ENCODE measurements around the gene POLR3E. TPM values are rescaled to one million over a fixed set of nuclear protein-coding genes. Genes with fewer than 3 reads are reported as not detected.

Gene POLR3E
- total RNA-seq, 1 donor from 2014 or later, result 87.9 TPM

GRCh38 chr16:22317001-22317530 lies 19.9 kb downstream of the POLR3E start:
- no peak for DNase-seq (ENCODE audit: low spot score)

- DNase-seq (ENCODE audit: low spot score), result peak; percentile 23
These were observed 20.4 kb downstream of the POLR3E start for GRCh38 chr16:22317625-22318024.

DNA sequence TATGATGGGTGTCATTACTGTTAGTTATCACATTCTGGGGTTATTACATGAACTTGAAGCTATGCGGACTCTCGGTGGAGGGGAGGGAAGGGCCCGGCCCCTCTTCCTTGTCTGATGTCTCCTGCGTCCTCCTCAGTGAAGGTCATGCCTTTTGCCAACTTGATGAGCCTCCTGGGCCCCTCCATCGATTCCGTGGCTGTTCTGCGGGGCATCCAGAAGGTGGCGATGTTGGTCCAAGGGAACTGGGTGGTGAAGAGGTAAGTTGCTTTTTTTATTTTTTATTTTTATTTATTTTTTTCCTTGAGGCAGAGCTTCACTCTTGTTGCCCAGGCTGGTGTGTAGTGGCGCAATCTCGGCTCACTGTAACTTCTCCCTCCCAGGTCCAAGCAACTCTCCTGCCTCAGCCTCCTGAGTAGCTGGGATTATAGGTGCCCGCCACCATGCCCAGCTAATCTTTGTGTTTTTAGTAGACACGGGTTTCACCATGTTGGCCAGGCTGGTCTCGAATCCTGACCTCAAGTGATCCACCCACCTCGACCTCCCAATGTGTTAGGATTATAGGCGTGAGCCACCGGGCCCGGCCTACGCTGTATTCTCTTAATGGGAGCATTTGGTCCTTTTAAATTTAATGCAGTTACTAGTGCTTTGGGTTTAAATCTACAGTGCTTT lies 21.6 kb downstream of the POLR3E start:
- DNase-seq (ENCODE audit: low spot score), result peak; percentile 44

- peak; percentile 4 for DNase-seq (ENCODE audit: low spot score)
These were observed 23.5 kb downstream of the POLR3E start for GRCh38 chr16:22320572-22321339.

DNA sequence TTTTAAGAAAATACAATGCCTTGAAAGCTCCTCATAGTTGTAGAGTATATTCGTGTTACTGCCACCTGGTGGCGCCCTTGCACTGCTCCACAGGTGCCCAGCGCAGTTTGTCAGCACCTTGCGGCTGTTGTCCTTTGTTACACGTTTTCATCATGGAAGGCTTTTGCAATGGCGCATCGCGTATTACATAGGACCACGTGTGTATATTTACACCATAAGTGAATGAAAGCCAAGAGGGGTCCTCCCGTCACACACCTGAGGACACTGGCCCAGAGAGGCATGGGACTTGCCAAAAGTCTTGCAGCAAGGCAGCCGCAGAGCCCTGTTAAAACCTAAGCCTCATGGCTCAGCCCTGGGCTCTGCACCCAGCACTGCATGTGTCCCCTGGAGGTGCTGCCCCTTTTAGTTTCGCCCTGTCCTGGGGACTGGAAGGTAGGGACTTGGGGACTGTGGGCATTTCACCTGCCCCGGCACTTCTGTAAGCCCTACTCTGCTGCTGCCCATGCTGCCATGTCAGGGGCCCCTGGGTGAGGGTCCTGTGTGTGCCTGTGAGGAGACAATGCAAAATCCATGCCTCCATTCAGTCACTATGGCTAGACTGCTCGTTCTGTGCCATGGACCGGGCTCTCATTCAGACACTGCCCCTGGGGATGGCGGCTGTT lies 24.3 kb downstream of the POLR3E start:
- peak; percentile 74 for DNase-seq (ENCODE audit: low spot score)

- no peak for DNase-seq (ENCODE audit: low spot score)
These were observed 24.8 kb downstream of the POLR3E start for GRCh38 chr16:22322021-22322471.

GRCh38 chr16:22322741-22323140 lies 25.5 kb downstream of the POLR3E start:
- peak; percentile 39 for DNase-seq (ENCODE audit: low spot score)

DNA sequence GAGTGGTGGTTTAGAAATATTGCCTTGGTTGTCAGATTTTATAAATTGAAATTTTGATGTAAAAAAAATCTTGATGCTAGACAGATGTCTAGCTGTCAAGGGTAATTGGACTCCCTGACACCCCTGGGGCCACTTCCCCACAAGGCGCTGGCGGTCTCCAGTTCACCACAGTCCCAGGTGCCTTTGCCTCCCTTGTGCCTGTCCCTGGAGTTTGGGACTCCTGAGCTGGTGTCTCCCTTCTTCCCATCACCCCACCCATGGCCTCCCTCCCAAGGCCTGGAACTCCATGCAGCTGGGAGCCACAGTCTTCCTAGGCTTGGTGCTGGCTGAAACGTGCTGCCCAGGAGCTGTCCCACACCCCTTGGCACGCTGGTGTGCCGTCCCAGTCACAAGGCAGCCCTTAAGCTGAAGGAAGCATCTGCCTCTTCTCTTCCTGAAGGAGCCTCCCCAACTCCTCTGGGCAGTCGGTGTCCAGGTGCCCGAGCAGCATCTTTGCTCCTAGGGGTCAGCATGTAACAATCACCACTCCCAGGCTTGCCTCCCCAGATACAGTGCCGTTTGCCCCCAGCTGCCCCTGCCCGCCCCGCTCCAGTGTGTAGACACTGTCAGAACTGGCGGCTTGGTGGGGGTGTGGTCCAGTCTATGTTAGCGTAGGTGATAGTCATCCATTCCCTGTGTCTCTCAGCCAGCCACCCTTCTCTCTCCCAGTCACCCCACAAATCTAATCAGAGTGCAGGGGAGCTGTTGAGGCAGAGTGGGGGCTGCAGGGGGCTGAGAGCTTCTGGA lies 26.2 kb downstream of the POLR3E start:
- peak; percentile 33 for DNase-seq (ENCODE audit: low spot score)

GRCh38 chr16:22323959-22324786 lies 27.0 kb downstream of the POLR3E start:
- DNase-seq (ENCODE audit: low spot score), result no peak

GRCh38 chr16:22324787-22325597 lies 27.8 kb downstream of the POLR3E start:
- DNase-seq (ENCODE audit: low spot score), result peak; percentile 33

- peak; percentile 38 for DNase-seq (ENCODE audit: low spot score)
These were observed 28.6 kb downstream of the POLR3E start for GRCh38 chr16:22325598-22326368.

DNA sequence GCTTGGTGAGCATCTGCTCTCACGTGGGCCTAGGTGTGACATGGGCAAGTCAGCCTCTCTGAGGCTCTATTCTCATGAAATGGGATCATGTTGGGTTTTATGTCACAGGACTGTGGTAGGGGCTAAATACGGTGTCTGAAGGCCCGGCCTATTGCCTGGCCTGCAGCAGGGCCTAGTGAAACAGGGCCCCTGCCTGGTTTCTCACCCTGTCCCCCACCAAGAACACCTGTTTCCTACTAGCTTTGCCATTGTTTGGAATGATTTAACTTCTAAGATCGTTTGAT lies 29.1 kb downstream of the POLR3E start:
- DNase-seq (ENCODE audit: low spot score), result no peak

DNA sequence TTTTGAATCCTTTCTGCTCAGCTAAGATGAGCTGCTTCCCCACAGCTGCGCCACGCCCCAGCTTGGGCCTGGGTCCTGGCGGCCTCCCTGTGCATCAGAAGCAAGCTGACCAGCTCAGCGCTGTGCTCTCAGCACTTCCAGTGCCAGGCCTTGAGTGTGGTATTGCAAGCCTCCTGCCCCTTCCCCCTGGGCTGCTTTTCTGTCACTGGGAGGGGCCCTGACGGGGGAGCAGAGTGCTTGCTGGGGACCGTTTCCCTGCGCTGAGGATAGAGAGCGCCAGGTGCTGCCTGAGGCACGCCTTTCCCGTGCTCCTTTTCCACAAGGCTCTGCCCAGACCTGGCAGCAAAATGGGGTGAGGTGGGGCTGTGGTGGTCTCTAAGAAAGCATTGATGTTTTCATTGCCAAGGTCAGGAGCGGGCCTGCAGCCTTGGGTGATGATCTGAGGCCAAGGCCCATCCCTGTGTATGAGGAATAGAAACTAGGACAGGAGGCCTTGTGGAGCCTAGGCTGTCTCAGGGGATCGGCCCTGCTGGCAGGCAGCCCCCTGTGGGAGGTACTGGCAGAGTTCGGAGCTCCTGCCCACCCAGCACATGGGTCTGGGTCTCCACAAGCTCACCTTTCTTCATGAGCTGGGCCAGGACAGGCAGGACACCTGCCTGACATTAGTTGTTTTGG lies 29.7 kb downstream of the POLR3E start:
- DNase-seq (ENCODE audit: low spot score), result no peak

- no peak for DNase-seq (ENCODE audit: low spot score)
These were observed 30.2 kb downstream of the POLR3E start for GRCh38 chr16:22327446-22327775.

DNA sequence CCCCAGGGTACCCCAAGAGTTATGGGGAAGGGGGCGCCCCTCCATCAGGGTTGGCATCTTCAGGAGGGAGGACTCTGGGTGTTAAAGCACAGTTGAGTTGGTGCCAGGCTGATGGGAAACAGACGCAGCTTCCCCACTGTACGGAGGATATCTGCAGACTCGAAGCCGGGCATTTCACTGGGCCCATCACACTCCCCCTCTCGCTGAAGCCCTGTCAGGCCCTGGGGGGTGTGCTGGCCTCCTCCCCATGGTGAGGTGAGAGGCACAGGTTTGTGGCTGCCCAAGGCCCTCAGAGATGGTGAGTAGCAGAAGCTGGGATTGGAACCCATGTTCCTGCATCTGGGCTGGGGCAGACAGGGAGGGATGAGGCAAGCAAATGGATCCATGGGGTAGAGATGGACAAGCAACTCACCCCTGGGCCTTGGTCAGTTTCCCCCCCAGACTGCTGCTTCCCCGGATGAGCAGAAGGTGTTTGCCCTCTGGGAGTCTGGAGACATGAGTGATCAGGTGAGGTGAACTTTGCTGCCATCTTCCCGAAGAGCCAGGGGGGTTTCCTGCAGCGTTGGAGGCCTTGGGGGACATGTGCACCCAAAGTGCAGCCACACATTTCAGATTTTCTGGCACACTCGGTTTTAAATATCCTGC lies 31.0 kb downstream of the POLR3E start:
- no peak for DNase-seq (ENCODE audit: low spot score)

- DNase-seq (ENCODE audit: low spot score), result no peak
These were observed 32.0 kb downstream of the POLR3E start for GRCh38 chr16:22329199-22329695.

- DNase-seq (ENCODE audit: low spot score), result no peak
These were observed 33.1 kb downstream of the POLR3E start for GRCh38 chr16:22330326-22330725.

GRCh38 chr16:22333457-22333994 lies 36.3 kb downstream of the POLR3E start:
- DNase-seq (ENCODE audit: low spot score), result no peak
